HFFc6 (cell line): ENCODE data around the gene DOCK2. TPM values are rescaled to one million over a fixed set of nuclear protein-coding genes. Genes with fewer than 3 reads are reported as not detected.

Experiments used
- DNase-seq: peaks from one replicate; pipeline ENCODE4 v3.0.0-alpha.2; 2018
- H3K27ac Mint-ChIP-seq: 2 replicates; pipeline ENCODE4 v1.8.0; 2020; ENCODE audit warnings: mild to moderate bottlenecking, mixed read lengths
- H3K27me3 Mint-ChIP-seq: 2 replicates; pipeline ENCODE4 v1.8.0; 2021; ENCODE audit warnings: mild to moderate bottlenecking, moderate library complexity, mixed read lengths; ENCODE audit not compliant: insufficient read depth
- H3K36me3 Mint-ChIP-seq: 2 replicates; pipeline ENCODE4 v1.8.0; 2021; ENCODE audit warnings: low read depth, mixed read lengths
- H3K4me1 Mint-ChIP-seq: 2 replicates; pipeline ENCODE4 v1.8.0; 2020; ENCODE audit warnings: low read depth, mixed read lengths
- H3K4me3 Mint-ChIP-seq: 2 replicates; pipeline ENCODE4 v1.8.0; 2020; ENCODE audit warnings: mild to moderate bottlenecking, moderate library complexity, mixed read lengths
- H3K9me3 Mint-ChIP-seq: 2 replicates; pipeline ENCODE4 v1.8.0; 2020; ENCODE audit warnings: mild to moderate bottlenecking, mixed read lengths
- CTCF ChIP-seq: fragments of 200-600 bp; sonication (generic); IDR thresholded peaks from 2 replicates; pipeline ENCODE4 v1.5.0; 2021; ENCODE audit warnings: antibody characterized with exemption, mild to moderate bottlenecking
- total RNA-seq, 6 experiments: library from RNA; stranded (reverse); fragmentation: NEBNext Ultra II Directional; extraction: Animal tissue kit (Norgen Biotek cat#: 25700); gene quantifications; 2 replicates in 1 of 6; 3 replicates in 5 of 6; pipeline ENCODE4 v1.2.3, GENCODE V29; 2021

DOCK2 gene
- total RNA-seq, 6 experiments from 2014 or later: 1.4 to 6.5 (median 3.0) TPM

DNA sequence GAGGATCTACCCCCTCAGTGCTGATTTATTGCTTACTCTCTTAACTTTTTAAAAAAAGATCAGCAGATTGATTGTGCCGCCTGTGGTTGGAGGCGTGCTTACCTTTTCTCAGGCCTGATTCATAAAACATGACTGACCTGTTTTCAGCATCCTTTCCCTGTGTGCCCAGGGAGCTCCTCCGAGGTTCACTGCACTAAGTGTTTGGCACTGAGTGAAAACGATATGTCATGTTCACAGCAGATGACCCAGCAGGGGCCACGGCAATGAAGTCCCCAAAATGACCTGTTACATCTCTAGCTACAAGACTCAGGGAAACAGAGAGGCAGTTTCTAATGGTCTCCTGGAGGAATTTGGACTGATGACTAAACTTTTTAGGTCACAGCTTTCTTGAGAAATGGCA, 273.3 kb downstream of the DOCK2 start:
- Mint-ChIP-seq H3K27ac (no peak overlapping the region), H3K36me3 (peaks cover 10% of the 10 kb centered on the region), H3K27me3 (no peaks in the 10 kb centered on the region), H3K4me3 (no peak overlapping the region), H3K4me1 (peaks cover 36% of the 10 kb centered on the region), H3K9me3 (no peaks in the 10 kb centered on the region)
- no peak for TF ChIP-seq CTCF
- no peak for DNase-seq

DNA sequence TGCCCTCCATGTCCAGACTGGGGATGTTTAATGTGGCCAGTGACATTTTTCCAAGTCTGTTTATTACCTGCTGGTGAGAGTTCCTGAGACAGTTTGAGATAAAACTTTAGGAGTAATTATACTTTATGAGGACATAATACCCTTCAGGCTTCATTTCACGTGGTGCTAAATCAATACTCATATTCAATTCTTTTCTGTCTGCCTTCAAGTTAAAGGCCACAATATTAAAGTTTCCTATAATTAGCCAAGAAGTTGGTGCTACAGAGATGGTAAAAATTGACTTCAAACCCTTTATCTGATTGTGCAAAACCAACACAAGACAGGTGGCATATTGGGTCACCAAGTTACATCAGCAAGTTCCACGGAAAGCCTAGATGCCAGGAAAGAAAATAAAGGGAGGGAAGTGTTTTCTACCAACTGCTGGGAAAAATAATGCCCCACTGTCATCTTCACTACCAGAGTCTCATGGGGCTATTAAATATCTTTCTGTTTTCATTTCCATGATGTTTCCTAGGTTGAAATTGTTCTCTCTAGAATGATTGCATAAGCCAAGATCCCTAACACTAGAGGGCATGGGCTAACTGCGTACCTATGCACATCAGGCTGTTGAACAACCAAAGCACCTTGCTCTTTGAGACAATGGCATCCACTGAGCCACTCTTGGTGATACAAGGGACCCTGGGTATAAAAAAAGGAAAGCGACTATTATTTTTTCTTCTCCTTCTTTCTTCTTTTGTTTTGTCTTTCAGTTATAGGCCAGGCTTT, 274.6 kb downstream of the DOCK2 start:
- H3K4me1 Mint-ChIP-seq: peaks cover 30% of the 10 kb centered on the region
- TF ChIP-seq CTCF: no peak
- DNase-seq: no peak
- H3K4me3 Mint-ChIP-seq: no peak overlapping the region
- H3K9me3 Mint-ChIP-seq: no peaks in the 10 kb centered on the region
- no peaks in the 10 kb centered on the region for H3K27me3 Mint-ChIP-seq
- peaks cover 10% of the 10 kb centered on the region for H3K36me3 Mint-ChIP-seq
- no peak overlapping the region for H3K27ac Mint-ChIP-seq

- Mint-ChIP-seq H3K27me3 (no peaks in the 10 kb centered on the region), H3K9me3 (no peaks in the 10 kb centered on the region), H3K4me3 (no peak overlapping the region), H3K36me3 (peaks cover 10% of the 10 kb centered on the region), H3K27ac (no peak overlapping the region), H3K4me1 (peaks cover 34% of the 10 kb centered on the region)
- TF ChIP-seq CTCF: no peak
- no peak for DNase-seq
These were observed 276.4 kb downstream of the DOCK2 start for GRCh38 chr5:169913479-169913878.

GRCh38 chr5:169914766-169915165, 277.7 kb downstream of the DOCK2 start:
- no peak for TF ChIP-seq CTCF
- H3K27me3 Mint-ChIP-seq: no peaks in the 10 kb centered on the region
- peak; percentile 59 for DNase-seq
- H3K36me3 Mint-ChIP-seq: peaks cover 14% of the 10 kb centered on the region
- H3K4me3 Mint-ChIP-seq: no peak overlapping the region
- peaks cover 46% of the 10 kb centered on the region for H3K4me1 Mint-ChIP-seq
- no peak overlapping the region for H3K27ac Mint-ChIP-seq
- no peaks in the 10 kb centered on the region for H3K9me3 Mint-ChIP-seq

GRCh38 chr5:169917500-169917899, 280.4 kb downstream of the DOCK2 start:
- no peaks in the 10 kb centered on the region for H3K27me3 Mint-ChIP-seq
- H3K4me1 Mint-ChIP-seq: peaks cover 59% of the 10 kb centered on the region
- no peaks in the 10 kb centered on the region for H3K9me3 Mint-ChIP-seq
- H3K4me3 Mint-ChIP-seq: no peak overlapping the region
- no peak overlapping the region for H3K27ac Mint-ChIP-seq
- TF ChIP-seq CTCF: no peak
- no peak for DNase-seq
- peaks cover 16% of the 10 kb centered on the region for H3K36me3 Mint-ChIP-seq
